Measurements from ENCODE around the gene ADORA2B. TPM values are rescaled to one million over a fixed set of nuclear protein-coding genes. Genes with fewer than 3 reads are reported as not detected.
"Not testable (repeated sequence)": the region's sequence is repeated elsewhere in the genome, so short reads cannot be mapped to it uniquely, and the experiment has no call there.

The ADORA2B gene
- total RNA-seq, 8 experiments from 2014 or later: 1.1 to 90.9 (median 6.7) TPM

DNA sequence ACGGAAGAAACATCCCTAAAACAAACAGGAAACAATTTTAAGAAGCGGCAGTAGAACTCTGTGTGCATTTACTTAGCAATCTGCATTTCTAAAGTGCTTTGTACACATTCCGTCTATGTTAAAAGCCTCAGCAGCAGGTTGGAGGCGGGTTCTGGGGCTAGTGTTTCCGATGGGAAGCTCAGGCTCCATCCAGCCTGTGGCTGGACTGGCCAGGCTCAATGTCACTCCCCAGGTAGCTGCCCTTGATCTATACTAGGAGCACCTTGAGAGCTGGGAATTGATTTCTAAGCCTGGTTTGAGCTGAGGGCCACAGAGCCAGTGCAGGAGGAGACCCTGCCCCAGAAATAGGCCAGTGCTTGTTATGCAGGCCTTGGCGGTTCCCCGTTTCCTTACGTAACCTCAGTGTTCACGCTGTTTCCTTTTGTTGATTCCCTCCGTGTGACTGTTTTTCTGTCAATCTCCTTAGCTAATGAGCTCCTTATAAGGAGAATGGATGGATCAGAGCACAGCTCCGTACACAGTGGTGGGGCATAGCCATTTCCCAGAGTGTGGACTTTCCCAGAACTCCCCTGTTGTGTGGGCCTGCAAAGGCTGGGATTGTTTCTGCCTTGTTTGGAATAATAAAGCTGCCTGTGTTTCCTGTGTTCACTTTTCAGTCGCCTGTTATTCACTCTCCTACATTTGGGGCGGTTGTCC is 21.4 kb downstream of the ADORA2B start:
- ATAC-seq (replicated peaks in 6 of 8): peak; percentile 48 to 96 (median 89)
- Histone ChIP-seq H3K4me3 (no peak overlapping the region), H3K27ac (peak overlapping the region in 1 of 2 donors; percentile 48), H3K4me1 (replicated peaks in 1 of 2) (peaks cover 13 to 19% of the 10 kb centered on the region in 2 donors)
- WGBS, 10 experiments: 0 to 76% (median 5%) methylated on average over 1 to 13 of the region's 13 CpGs
- in situ Hi-C loops (cut with MboI; ENCODE audit: low pct_unique_long_range_greater_than_20kb in 2 of 9, low sequenced_read_pairs in 9 of 9, unreplicated experiment in 9 of 9): no loop called here

DNA sequence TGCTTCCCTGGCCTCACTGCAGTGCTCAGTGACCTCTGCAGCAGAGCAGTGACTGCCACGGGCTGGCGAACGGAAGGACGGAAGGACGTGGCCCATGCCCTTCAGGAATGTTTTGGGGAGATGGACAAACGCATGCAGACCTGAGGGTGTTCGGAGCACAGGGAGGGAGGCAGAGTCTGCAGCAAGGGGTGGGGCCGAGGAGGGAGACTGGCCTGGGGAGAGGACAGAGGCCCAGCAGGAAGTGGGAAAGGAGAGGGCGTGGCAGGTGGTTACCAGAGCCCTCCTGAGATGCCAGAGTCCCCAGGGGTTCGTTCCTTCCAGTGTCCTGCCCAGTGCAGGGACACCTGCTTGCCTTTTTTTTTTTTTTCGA is 21.9 kb downstream of the ADORA2B start:
- peak in 6 of 8 experiments; percentile 6 to 77 (median 62) for ATAC-seq (replicated peaks in 6 of 8)
- H3K4me3 ChIP-seq: no peak overlapping the region
- peak overlapping the region in 1 of 2 donors; percentile 48 for H3K27ac ChIP-seq
- 10 to 100% (median 23%) methylated on average over 1 to 9 of the region's 11 CpGs; no CpG with 5 or more reads in 4 of the 10 experiments for WGBS, 10 experiments
- H3K4me1 ChIP-seq (replicated peaks in 1 of 2): peaks cover 13 to 19% of the 10 kb centered on the region in 2 donors
- in situ Hi-C loops (cut with MboI; ENCODE audit: low pct_unique_long_range_greater_than_20kb in 2 of 9, low sequenced_read_pairs in 9 of 9, unreplicated experiment in 9 of 9): no loop called here

DNA sequence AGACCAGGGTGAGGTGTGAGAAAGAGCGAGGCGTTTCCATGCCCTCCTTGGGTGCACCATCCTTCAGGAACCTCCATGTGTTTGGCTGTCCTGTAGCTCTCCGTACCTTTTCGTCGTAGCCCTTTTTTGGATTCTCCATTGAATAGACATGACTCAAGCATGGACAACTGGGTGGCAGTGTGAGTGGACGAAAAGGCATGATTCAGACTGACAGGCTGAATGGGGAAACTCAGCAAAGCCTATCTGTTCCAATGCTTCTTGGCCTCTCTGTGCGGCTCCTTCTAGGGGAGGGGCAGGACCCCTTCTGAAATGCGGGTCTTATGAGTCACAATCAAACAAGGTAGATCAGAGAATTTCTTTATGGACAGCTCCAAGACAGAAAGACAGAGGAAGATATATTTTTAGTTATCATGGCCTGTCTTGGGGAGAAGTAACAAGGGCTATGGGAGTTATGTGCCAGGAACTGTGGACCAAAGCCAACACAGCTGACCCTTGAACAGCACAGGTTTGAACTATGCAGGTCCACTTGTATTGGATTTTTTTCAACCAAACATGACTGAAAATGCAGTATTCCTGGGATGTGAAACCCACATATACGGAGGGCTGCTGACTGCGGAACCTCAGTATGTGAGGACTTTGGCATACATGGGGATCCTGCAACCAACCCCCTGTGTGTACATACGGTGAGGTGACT is 22.9 kb downstream of the ADORA2B start:
- 81 to 100% (median 96%) methylated on average over 2 to 11 of the region's 11 CpGs; no CpG with 5 or more reads in 2 of the 10 experiments for WGBS, 10 experiments
- Histone ChIP-seq H3K4me1 (replicated peaks in 1 of 2) (peaks cover 13 to 19% of the 10 kb centered on the region in 2 donors), H3K27ac (no peak overlapping the region), H3K4me3 (no peak overlapping the region)
- in situ Hi-C loops (cut with MboI; ENCODE audit: low pct_unique_long_range_greater_than_20kb in 2 of 9, low sequenced_read_pairs in 9 of 9, unreplicated experiment in 9 of 9): no loop called here
- ATAC-seq (replicated peaks in 6 of 8): no peak

DNA sequence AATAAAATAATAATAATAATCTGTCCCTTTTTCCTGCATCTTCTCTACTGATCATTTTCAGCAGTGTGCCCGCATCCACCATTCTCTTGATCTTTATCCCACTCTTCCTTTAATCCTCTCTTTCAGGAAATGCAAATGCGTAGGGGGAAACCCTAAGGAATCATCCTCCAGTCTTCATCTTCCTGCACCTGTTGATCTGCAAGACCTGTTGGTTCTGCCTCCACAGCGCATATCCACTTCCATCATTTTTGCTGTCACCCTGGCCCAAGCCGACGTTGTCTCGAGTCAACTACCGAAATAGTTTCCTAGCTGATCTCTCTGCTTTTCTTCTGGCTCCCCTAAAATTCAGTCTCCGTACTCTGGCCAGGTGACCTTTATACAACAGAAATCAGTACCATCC is 24.5 kb downstream of the ADORA2B start:
- ATAC-seq (replicated peaks in 6 of 8): no peak
- Histone ChIP-seq H3K4me1 (replicated peaks in 1 of 2) (peaks cover 13 to 19% of the 10 kb centered on the region in 2 donors), H3K4me3 (no peak overlapping the region), H3K27ac (no peak overlapping the region)
- 88 to 100% (median 97%) methylated on average over 2 to 8 of the region's 8 CpGs; no CpG with 5 or more reads in 1 of the 10 experiments for WGBS, 10 experiments
- in situ Hi-C loops (cut with MboI; ENCODE audit: low pct_unique_long_range_greater_than_20kb in 2 of 9, low sequenced_read_pairs in 9 of 9, unreplicated experiment in 9 of 9): no loop called here

DNA sequence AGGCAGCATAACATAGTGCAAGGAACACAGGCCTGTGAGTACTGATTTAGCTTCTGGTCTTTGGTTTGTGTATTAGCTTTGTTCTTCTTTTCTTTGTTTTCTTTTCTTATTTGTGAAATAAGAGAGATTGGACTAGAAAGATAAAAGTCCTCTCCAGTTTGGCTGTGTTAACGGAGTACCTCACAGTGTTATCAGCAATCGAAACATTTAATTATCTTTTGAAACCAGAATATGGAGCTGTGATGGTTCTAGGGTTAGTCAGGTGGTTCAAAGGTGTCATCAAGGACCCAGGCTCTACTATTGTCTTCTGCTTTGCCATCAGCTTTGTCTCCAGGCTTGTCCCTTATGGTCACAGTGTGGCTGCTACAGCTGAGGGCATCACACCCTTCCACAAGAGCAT is 25.6 kb downstream of the ADORA2B start:
- no peak for ATAC-seq (replicated peaks in 6 of 8)
- Histone ChIP-seq H3K4me3 (no peak overlapping the region), H3K4me1 (replicated peaks in 1 of 2) (peaks cover 13 to 19% of the 10 kb centered on the region in 2 donors), H3K27ac (no peak overlapping the region)
- WGBS, 10 experiments: 60 to 100% (median 100%) methylated on average over 1 to 2 of the region's 2 CpGs
- in situ Hi-C loops (cut with MboI; ENCODE audit: low pct_unique_long_range_greater_than_20kb in 2 of 9, low sequenced_read_pairs in 9 of 9, unreplicated experiment in 9 of 9): no loop called here

DNA sequence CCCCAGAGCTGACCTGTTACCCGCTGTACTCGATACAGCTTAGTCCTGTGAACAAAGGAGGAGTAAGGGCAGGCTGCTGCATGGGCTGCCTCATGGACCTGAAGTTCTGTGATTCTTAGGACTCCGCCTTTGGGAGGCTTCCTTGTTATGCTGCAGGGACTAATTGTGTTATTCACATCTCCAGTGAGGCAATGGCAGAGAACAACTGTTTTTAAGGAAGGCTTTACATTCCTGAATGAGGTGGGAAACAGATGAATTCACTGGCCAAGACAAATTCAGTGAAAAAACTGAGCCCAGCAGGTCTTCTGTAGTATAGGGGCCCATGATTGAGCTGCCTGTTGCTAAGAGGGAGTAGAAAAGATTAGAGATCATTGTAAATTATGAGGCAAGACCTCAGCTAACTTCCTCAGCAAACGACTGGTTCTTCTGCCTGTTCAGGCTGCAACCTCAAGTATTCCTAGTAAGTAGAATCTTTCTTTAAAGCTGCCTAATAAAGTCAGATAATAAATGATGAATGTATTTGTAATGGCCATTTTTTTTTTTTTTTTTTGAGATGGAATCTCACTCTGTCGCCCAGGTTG is 26.3 kb downstream of the ADORA2B start:
- peak in 2 of 8 experiments; percentile 53 to 81 for ATAC-seq (replicated peaks in 6 of 8)
- Histone ChIP-seq H3K4me1 (replicated peaks in 1 of 2) (peaks cover 9 to 13% of the 10 kb centered on the region in 2 donors), H3K4me3 (no peak overlapping the region), H3K27ac (no peak overlapping the region)
- in situ Hi-C loops (cut with MboI; ENCODE audit: low pct_unique_long_range_greater_than_20kb in 2 of 9, low sequenced_read_pairs in 9 of 9, unreplicated experiment in 9 of 9): no loop called here
- WGBS, 10 experiments: 50 to 100% (median 85%) methylated on average over 1 to 5 of the region's 5 CpGs; no CpG with 5 or more reads in 3 of the 10 experiments

DNA sequence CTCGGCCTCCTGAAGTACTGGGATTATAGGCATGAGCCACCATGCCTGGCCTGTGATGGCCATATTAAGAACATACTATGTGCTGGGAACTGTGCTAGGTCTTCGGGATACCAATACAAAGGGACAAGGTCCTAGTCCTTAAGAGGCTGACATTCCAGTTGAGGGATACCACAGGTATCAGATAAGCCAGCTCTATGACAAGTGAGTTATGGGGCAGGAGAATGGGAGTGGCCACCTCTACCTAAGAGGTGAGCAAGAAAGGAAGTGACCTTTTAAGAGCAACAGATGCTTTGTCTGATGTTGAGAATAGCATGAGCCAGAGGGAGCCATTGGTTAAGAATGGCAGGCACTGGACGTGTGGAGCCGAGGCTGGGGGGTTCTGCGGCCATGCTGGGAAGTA is 27.0 kb downstream of the ADORA2B start:
- in situ Hi-C loops (cut with MboI; ENCODE audit: low pct_unique_long_range_greater_than_20kb in 2 of 9, low sequenced_read_pairs in 9 of 9, unreplicated experiment in 9 of 9): no loop called here
- H3K27ac ChIP-seq: no peak overlapping the region
- peaks cover 5 to 6% of the 10 kb centered on the region in 2 donors for H3K4me1 ChIP-seq (replicated peaks in 1 of 2)
- 73 to 96% (median 90%) methylated on average over 2 to 5 of the region's 5 CpGs; no CpG with 5 or more reads in 4 of the 10 experiments for WGBS, 10 experiments
- no peak for ATAC-seq (replicated peaks in 6 of 8)
- H3K4me3 ChIP-seq: no peak overlapping the region

DNA sequence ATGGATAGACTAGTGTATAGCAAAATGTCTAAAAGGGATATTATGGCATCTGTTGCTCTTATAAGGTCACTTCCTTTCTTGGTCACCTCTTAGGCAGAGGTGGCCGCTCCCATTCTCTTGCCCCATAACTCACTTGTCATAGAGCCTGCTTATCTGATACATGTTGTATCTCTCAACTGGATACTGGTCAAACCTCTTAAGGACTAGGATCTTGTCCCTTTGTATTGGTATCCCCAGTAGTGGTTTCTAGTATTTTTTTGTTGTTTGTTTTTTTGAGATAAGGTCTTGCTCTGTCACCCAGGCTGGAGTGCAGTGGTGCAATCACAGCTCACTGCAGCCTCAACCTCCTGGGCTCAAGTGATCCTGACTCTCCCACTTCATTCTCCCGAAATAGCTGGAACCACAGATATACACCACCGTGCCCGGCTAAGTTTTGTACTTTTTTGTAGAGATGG is 27.6 kb downstream of the ADORA2B start:
- no peak overlapping the region for H3K27ac ChIP-seq
- no peak for ATAC-seq (replicated peaks in 6 of 8)

DNA sequence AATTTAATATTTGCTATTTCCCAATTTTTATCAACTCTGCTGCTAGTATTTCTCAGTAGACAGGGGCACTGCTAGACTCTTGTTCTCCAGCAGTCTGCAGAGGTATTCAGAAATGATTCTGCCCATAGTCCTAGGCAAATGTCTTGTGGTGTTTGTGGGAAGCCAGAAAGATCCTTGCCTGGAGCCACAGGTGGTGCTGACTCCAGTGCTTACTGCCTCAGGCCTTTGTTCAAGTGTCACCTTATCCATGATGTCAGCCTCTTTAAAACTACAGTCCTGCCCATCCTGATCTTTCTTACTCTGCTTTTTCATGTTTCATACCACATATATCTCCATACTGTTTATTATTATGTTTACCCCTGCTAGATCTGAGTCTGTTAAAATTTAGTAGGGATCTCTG is 28.1 kb downstream of the ADORA2B start:
- no peaks in the 10 kb centered on the region for H3K4me1 ChIP-seq (replicated peaks in 1 of 2)
- in situ Hi-C loops (cut with MboI; ENCODE audit: low pct_unique_long_range_greater_than_20kb in 2 of 9, low sequenced_read_pairs in 9 of 9, unreplicated experiment in 9 of 9): no loop called here
- ATAC-seq (replicated peaks in 6 of 8): peak in 3 of 8 experiments; percentile 6 to 29 (median 20)
- no peak overlapping the region for H3K27ac ChIP-seq
- no peak overlapping the region for H3K4me3 ChIP-seq

More for the DNA sequence above, 27.6 kb downstream of the ADORA2B start:
- in situ Hi-C loops (cut with MboI; ENCODE audit: low pct_unique_long_range_greater_than_20kb in 2 of 9, low sequenced_read_pairs in 9 of 9, unreplicated experiment in 9 of 9): no loop called here
- 54 to 100% (median 100%) methylated on average over 1 to 4 of the region's 4 CpGs; no CpG with 5 or more reads in 3 of the 10 experiments for WGBS, 10 experiments
- Histone ChIP-seq H3K4me3 (no peak overlapping the region), H3K4me1 (replicated peaks in 1 of 2) (no peaks in the 10 kb centered on the region)

DNA sequence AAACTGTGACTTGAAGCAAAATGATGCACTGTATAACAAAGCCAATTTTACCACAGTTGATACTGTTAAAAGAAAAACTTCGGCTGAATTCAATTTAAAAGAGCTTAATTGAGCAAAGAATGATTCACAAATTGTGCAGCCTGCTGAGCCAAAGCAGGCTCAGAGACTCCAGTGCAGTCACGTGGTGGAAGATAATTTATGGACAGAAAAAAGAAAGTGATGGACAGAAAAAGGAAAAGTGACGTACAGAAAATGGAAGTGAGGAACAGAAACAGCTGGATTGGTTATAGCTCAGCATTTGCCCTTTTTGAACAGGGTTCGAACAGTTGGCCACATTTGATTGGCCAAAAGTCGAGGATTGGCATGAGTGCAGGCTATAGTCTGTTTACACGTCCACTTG is 28.9 kb downstream of the ADORA2B start:
- no peak overlapping the region for H3K4me3 ChIP-seq
- peak in 1 of 8 experiments; percentile 13 for ATAC-seq (replicated peaks in 6 of 8)
- WGBS, 10 experiments: 28 to 100% (median 85%) methylated on average over 2 to 6 of the region's 6 CpGs
- in situ Hi-C loops (cut with MboI; ENCODE audit: low pct_unique_long_range_greater_than_20kb in 2 of 9, low sequenced_read_pairs in 9 of 9, unreplicated experiment in 9 of 9): no loop called here
- no peak overlapping the region for H3K27ac ChIP-seq
- no peaks in the 10 kb centered on the region for H3K4me1 ChIP-seq (replicated peaks in 1 of 2)

DNA sequence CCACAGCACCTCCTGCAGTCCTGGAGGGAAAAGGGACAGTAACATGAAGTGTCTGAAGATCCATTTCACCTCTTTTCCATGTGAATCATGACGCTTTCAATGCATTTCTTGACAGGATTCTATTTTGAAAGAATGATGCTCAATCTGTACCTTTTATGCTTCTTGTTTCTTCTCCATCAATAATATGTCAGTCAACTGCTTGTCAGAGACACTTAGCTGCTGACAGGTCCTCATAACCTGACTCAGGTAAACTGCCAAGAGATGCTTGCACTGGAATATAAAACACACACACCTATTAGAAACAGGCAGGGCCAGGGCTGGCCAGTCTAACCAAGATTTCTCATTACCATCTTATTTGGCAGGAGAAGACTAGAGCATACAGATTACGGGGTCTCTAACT is 33.0 kb downstream of the ADORA2B start:
- ATAC-seq (replicated peaks in 6 of 8): no peak
- in situ Hi-C loops (cut with MboI; ENCODE audit: low pct_unique_long_range_greater_than_20kb in 2 of 9, low sequenced_read_pairs in 9 of 9, unreplicated experiment in 9 of 9): loop anchor here in 2 of 9 experiments (25.0 kb wide), 2 partner anchors 141 to 716 kb away; partner anchors contain the start of gene PMP22 (in 1 of the 2)
- no peak overlapping the region for H3K27ac ChIP-seq
- H3K4me3 ChIP-seq: no peak overlapping the region
- no peaks in the 10 kb centered on the region for H3K4me1 ChIP-seq (replicated peaks in 1 of 2)
- 83 to 100% (median 97%) methylated on average over 1 to 2 of the region's 2 CpGs; no CpG with 5 or more reads in 2 of the 10 experiments for WGBS, 10 experiments

DNA sequence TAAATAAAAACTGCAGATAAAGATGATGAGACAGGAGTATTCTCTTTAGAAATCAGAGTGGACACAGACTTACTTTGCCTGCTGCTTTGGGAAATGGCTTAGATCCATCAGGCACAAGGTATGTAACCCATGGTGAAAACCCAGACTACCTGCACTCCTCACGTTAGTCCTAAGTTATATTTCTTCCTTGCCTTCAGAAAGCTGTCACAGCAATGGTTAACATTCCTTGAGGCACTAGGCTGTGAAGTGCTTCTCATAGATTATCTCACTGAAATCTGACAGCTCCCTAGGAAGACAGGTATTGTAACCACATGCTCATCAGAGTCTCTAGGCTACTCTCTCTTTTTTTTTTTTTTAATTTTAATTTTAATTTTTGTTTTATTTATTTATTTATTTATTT is 33.7 kb downstream of the ADORA2B start:
- Histone ChIP-seq H3K27ac (no peak overlapping the region), H3K4me1 (replicated peaks in 1 of 2) (no peaks in the 10 kb centered on the region), H3K4me3 (no peak overlapping the region)
- ATAC-seq (replicated peaks in 6 of 8): no peak
- in situ Hi-C loops (cut with MboI; ENCODE audit: low pct_unique_long_range_greater_than_20kb in 2 of 9, low sequenced_read_pairs in 9 of 9, unreplicated experiment in 9 of 9): loop anchor here in 2 of 9 experiments (25.0 kb wide), 2 partner anchors 141 to 716 kb away; partner anchors contain the start of gene PMP22 (in 1 of the 2)
- 60 to 100% (median 90%) methylated on average over 1 of the region's 1 CpG; no CpG with 5 or more reads in 2 of the 10 experiments for WGBS, 10 experiments

DNA sequence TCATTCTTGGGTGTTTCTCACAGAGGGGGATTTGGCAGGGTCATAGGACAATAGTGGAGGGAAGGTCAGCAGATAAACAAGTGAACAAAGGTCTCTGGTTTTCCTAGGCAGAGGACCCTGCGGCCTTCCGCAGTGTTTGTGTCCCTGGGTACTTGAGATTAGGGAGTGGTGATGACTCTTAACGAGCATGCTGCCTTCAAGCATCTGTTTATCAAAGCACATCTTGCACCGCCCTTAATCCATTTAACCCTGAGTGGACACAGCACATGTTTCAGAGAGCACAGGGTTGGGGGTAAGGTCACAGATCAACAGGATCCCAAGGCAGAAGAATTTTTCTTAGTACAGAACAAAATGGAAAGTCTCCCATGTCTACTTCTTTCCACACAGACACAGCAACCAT is 34.1 kb downstream of the ADORA2B start:
- not testable (repeated sequence) for H3K27ac ChIP-seq; H3K4me1 ChIP-seq (replicated peaks in 1 of 2); ATAC-seq (replicated peaks in 6 of 8); H3K4me3 ChIP-seq
- in situ Hi-C loops (cut with MboI; ENCODE audit: low pct_unique_long_range_greater_than_20kb in 2 of 9, low sequenced_read_pairs in 9 of 9, unreplicated experiment in 9 of 9): loop anchor here in 2 of 9 experiments (25.0 kb wide), 2 partner anchors 142 to 717 kb away; partner anchors contain the start of gene PMP22 (in 1 of the 2)
- WGBS, 10 experiments: no CpG with 5 or more reads among the region's 4 CpGs

Data from motor neuron (in vitro differentiated cells).